Subcutaneous adipose tissue (tissue), 4 donors: ENCODE results near the gene TDRD12. TPM values are rescaled to one million over a fixed set of nuclear protein-coding genes. Genes with fewer than 3 reads are reported as not detected.

Experiments
- total RNA-seq, 4 donors: library from RNA; depleted of rRNA; stranded (reverse); fragments of >200 nt; gene quantifications; one replicate each; pipeline ENCODE4 v1.1.0, GENCODE V29; 2016
- TF ChIP-seq, protein P1 (sequence below): fragments of 450-650 bp; IDR thresholded peaks from one replicate; pipeline ENCODE4 v1.5.1; 2016; ENCODE audit warnings: low read depth, mild to moderate bottlenecking, control low read depth, antibody characterized with exemption, moderate library complexity

Gene TDRD12
- total RNA-seq, 4 donors from 2014 or later: 1.2 TPM; not detected in 3

GRCh38 chr19:32709032-32709431, 10.5 kb upstream of the TDRD12 start:
- TF ChIP-seq, protein P1, sequence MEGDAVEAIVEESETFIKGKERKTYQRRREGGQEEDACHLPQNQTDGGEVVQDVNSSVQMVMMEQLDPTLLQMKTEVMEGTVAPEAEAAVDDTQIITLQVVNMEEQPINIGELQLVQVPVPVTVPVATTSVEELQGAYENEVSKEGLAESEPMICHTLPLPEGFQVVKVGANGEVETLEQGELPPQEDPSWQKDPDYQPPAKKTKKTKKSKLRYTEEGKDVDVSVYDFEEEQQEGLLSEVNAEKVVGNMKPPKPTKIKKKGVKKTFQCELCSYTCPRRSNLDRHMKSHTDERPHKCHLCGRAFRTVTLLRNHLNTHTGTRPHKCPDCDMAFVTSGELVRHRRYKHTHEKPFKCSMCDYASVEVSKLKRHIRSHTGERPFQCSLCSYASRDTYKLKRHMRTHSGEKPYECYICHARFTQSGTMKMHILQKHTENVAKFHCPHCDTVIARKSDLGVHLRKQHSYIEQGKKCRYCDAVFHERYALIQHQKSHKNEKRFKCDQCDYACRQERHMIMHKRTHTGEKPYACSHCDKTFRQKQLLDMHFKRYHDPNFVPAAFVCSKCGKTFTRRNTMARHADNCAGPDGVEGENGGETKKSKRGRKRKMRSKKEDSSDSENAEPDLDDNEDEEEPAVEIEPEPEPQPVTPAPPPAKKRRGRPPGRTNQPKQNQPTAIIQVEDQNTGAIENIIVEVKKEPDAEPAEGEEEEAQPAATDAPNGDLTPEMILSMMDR: no peak

DNA sequence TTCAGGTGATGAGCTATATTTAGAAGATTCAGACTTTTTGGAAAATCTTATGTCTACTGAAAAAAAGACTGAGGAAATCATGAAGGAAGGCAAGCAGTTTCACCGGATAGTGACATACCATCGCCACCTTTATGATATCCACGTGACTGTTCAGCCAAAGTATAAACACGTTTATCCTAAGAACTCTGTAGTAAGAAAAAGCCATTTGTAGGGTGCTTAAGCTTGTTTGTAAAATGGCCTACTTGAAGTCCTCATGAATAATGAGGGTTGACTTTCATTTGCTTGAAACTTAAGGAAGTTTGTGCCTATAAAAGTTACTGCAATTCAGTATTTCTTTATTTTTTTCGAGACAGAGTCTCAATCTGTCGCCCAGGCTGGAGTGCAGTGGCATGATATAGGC, 7.8 kb upstream of the TDRD12 start:
- TF ChIP-seq, protein P1: no peak

GRCh38 chr19:32717496-32717895, 2.1 kb upstream of the TDRD12 start:
- TF ChIP-seq, protein P1: no peak

- TF ChIP-seq, protein P1: no peak
These were observed 1.3 kb upstream of the TDRD12 start for GRCh38 chr19:32718286-32718685.

DNA sequence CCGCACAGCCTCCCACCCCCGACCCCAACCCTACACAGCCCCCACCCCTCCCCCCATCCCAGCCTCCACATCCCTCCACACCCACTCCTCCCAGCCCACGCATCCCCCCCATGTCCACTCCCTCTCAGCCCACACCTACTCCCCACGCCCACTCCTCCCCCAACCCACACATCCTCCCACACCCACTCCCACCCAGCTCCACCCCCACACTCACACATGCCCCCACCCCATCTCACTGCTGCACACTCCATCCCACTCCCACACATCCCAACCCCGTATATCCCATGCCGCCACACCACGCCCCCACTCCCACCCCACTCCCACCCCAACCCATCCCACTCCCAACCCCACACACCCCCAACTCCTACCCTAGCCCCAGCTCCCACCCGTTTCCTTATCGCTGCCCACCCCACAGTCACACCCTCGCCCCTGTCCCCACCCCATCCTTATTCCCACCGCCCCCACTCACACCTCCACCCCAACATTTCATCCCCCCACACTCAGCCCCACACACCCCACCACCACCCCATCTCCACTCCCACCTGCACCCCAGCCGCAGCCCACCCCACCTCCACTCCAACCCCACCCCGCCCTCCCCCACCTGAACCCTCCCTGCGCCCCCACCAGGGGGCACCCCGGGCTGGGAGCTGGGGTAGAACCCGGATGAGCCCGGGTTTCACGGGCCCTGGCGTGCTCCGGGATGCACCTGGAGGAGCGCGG, 809 bp downstream of the TDRD12 start:
- TF ChIP-seq, protein P1: no peak

- TF ChIP-seq, protein P1: no peak
These were observed 1.3 kb downstream of the TDRD12 start for GRCh38 chr19:32720936-32721250.

- TF ChIP-seq, protein P1: no peak
These were observed 16.4 kb downstream of the TDRD12 start for GRCh38 chr19:32735936-32736335.
